Neural progenitor cell (in vitro differentiated cells): ENCODE results near the gene GYPA.
"Not testable (repeated sequence)": the region's sequence is repeated elsewhere in the genome, so short reads cannot be mapped to it uniquely, and the experiment has no call there.

Source experiments
- CTCF ChIP-seq: fragments of 200-600 bp; sonication (generic); IDR thresholded peaks from 2 replicates; pipeline ENCODE4 v1.5.1; 2017; ENCODE audit warnings: antibody characterized with exemption, mild to moderate bottlenecking
- EZH2phosphoT487 ChIP-seq: fragments of 200-600 bp; sonication (generic); IDR thresholded peaks from 2 replicates; pipeline ENCODE4 v1.6.1; 2017; ENCODE audit warnings: antibody characterized with exemption

GRCh38 chr4:144138239-144138638 lies 2.3 kb downstream of the GYPA start:
- TF ChIP-seq EZH2phosphoT487, CTCF: not testable (repeated sequence)
